Testis (tissue), 3 donors: ENCODE measurements around the gene ELMOD1. TPM values are rescaled to one million over a fixed set of nuclear protein-coding genes. Genes with fewer than 3 reads are reported as not detected.
A peak's percentile ranks its signal among the peaks of the same experiment; 100 is the strongest.

Source experiments
- DNase-seq: peaks from one replicate; pipeline ENCODE4 v3.0.0-alpha.2; 2019
- H3K27ac ChIP-seq, 2 donors: fragments of 200-600 bp; sonication (generic); one replicate each; pipeline ENCODE4 v1.5.1; 2019
- H3K27me3 ChIP-seq: fragments of 200-600 bp; sonication (generic); one replicate; pipeline ENCODE4 v1.5.1; 2019
- H3K36me3 ChIP-seq: fragments of 200-600 bp; sonication (generic); one replicate; pipeline ENCODE4 v1.5.1; 2017; ENCODE audit warnings: low read depth; ENCODE audit errors: missing control alignments
- H3K4me1 ChIP-seq: fragments of 200-600 bp; sonication (generic); one replicate; pipeline ENCODE4 v1.5.1; 2019
- H3K4me3 ChIP-seq, 2 donors: fragments of 200-600 bp; sonication (generic); one replicate each; pipeline ENCODE4 v1.5.1; 2017 to 2019
- H3K9me3 ChIP-seq: fragments of 200-600 bp; sonication (generic); one replicate; pipeline ENCODE4 v1.5.1; 2017
- POLR2A ChIP-seq: fragments of 450-650 bp; IDR thresholded peaks from one replicate; pipeline ENCODE4 v1.6.1; 2017; ENCODE audit warnings: antibody characterized with exemption, mild to moderate bottlenecking, moderate library complexity
- WGBS, 2 donors: methylation state at CpG; one replicate each; pipeline ENCODE4 v1.1.5; 2018; 5-methylcytosine and 5-hydroxymethylcytosine counted together
- intact Hi-C: fragments of 100-400 bp; cut with DNase I; formaldehyde crosslinking; loops from one replicate; pipeline ENCODE4 v1.15.1; 2023; ENCODE audit warnings: low total_unique reads
- polyA plus RNA-seq: library from polyadenylated mRNA; stranded (reverse); fragments of 350-450 nt; fragmentation: Illumina TruSeq; extraction: RNeasy Lipid Tissue Mini Kit (QIAGEN cat#74804); gene quantifications from one replicate; pipeline ENCODE4 v1.2.3, GENCODE V29; 2014; ENCODE audit warnings: low read depth, low replicate concordance; ENCODE audit not compliant: insufficient read depth
- total RNA-seq, 2 donors: library from RNA; depleted of rRNA; stranded (reverse); fragments of >200 nt; gene quantifications; one replicate each; pipeline ENCODE4 v1.2.3, GENCODE V29; 2016
- TF ChIP-seq, protein P1 (sequence below), 3 experiments: fragments of 450-650 bp in 2 of 3; fragments of 200-600 bp in 1 of 3; sonication (generic) in 1 of 3; IDR thresholded peaks; one replicate each; pipeline ENCODE4 v1.5.1; 2016 to 2019; ENCODE audit warnings: antibody characterized with exemption in 3 of 3, mild to moderate bottlenecking in 2 of 3, moderate library complexity in 1 of 3

The ELMOD1 gene
- total and polyA plus RNA-seq, 3 donors from 2014 or later: 5.6 to 11.1 (median 8.7) TPM

DNA sequence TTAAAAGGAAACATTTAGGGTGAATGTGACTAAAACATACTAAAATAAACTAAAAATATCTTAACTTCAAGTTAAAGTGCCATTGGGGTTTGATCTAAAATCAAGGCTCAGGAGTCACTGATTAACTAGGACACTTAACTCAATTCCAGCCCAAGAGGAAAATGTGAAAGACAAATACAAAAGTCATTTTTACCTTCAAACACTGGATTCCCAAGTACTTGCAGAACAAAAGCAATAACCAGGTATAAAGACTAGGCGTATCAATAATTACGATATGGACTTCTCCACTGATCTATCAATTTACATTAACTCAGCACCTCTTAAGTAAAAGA is 41.0 kb upstream of the ELMOD1 start:
- Histone ChIP-seq H3K9me3 (no peaks in the 10 kb centered on the region), H3K27ac (no peak overlapping the region), H3K4me1 (no peaks in the 10 kb centered on the region), H3K27me3 (no peaks in the 10 kb centered on the region), H3K36me3 (no peaks in the 10 kb centered on the region), H3K4me3 (no peak overlapping the region)
- intact Hi-C loops: no loop called here
- WGBS, 2 donors: 89 to 92% methylated on average over 2 of the region's 2 CpGs
- DNase-seq: no peak
- TF ChIP-seq, protein P1, sequence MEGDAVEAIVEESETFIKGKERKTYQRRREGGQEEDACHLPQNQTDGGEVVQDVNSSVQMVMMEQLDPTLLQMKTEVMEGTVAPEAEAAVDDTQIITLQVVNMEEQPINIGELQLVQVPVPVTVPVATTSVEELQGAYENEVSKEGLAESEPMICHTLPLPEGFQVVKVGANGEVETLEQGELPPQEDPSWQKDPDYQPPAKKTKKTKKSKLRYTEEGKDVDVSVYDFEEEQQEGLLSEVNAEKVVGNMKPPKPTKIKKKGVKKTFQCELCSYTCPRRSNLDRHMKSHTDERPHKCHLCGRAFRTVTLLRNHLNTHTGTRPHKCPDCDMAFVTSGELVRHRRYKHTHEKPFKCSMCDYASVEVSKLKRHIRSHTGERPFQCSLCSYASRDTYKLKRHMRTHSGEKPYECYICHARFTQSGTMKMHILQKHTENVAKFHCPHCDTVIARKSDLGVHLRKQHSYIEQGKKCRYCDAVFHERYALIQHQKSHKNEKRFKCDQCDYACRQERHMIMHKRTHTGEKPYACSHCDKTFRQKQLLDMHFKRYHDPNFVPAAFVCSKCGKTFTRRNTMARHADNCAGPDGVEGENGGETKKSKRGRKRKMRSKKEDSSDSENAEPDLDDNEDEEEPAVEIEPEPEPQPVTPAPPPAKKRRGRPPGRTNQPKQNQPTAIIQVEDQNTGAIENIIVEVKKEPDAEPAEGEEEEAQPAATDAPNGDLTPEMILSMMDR (IDR thresholded peaks at IDR 0.05): no peak
- TF ChIP-seq POLR2A: no peak

GRCh38 chr11:107550304-107550703 is 40.6 kb upstream of the ELMOD1 start:
- Histone ChIP-seq H3K27ac (no peak overlapping the region), H3K36me3 (no peaks in the 10 kb centered on the region), H3K4me1 (no peaks in the 10 kb centered on the region), H3K4me3 (no peak overlapping the region), H3K27me3 (no peaks in the 10 kb centered on the region), H3K9me3 (no peaks in the 10 kb centered on the region)
- WGBS, 2 donors: 62 to 85% methylated on average over 4 of the region's 4 CpGs
- intact Hi-C loops: no loop called here
- no peak for DNase-seq
- no peak for TF ChIP-seq POLR2A
- TF ChIP-seq, protein P1 (IDR thresholded peaks at IDR 0.05): no peak

- Histone ChIP-seq H3K27me3 (no peaks in the 10 kb centered on the region), H3K36me3 (no peaks in the 10 kb centered on the region), H3K4me3 (no peak overlapping the region), H3K4me1 (peaks cover 23% of the 10 kb centered on the region), H3K9me3 (no peaks in the 10 kb centered on the region), H3K27ac (no peak overlapping the region)
- intact Hi-C loops: no loop called here
- DNase-seq: no peak
- no peak for TF ChIP-seq POLR2A
- TF ChIP-seq, protein P1 (IDR thresholded peaks at IDR 0.05): no peak
These were observed 29.3 kb upstream of the ELMOD1 start for GRCh38 chr11:107561688-107562087.

- TF ChIP-seq POLR2A: no peak
- TF ChIP-seq, protein P1 (IDR thresholded peaks at IDR 0.05): no peak
- no peak for DNase-seq
- Histone ChIP-seq H3K27me3 (no peaks in the 10 kb centered on the region), H3K9me3 (no peaks in the 10 kb centered on the region), H3K4me3 (no peak overlapping the region), H3K4me1 (peaks cover 23% of the 10 kb centered on the region), H3K36me3 (no peaks in the 10 kb centered on the region), H3K27ac (no peak overlapping the region)
- 57 to 60% methylated on average over 4 of the region's 4 CpGs for WGBS, 2 donors
- intact Hi-C loops: no loop called here
These were observed 28.2 kb upstream of the ELMOD1 start for GRCh38 chr11:107562647-107563208.

DNA sequence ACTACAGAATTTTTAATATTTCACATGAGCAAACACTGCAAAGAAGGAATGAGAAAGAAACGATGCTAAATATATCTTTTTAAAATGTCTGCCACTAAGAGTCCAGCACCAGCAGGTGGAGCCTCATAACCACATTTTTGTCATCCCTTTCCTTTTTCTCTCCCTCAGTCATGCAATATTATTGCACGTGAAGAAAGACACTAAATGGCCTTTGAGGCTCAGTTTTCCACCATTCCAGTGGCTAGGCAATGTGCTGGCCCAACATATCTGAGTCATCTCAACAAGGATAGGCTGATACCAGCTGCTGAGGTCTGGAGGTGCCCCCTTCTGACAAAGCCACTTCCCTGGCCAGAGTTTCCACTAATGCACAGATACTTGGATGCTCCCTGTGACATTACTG is 27.2 kb upstream of the ELMOD1 start:
- TF ChIP-seq, protein P1 (IDR thresholded peaks at IDR 0.05): peak; percentile 49 to 79 (median 55)
- TF ChIP-seq POLR2A: no peak
- WGBS, 2 donors: 8 to 16% methylated on average over 2 of the region's 2 CpGs
- no peaks in the 10 kb centered on the region for H3K27me3 ChIP-seq
- H3K36me3 ChIP-seq: no peaks in the 10 kb centered on the region
- H3K4me3 ChIP-seq: no peak overlapping the region
- no peaks in the 10 kb centered on the region for H3K9me3 ChIP-seq
- H3K4me1 ChIP-seq: peaks cover 23% of the 10 kb centered on the region
- H3K27ac ChIP-seq: no peak overlapping the region
- DNase-seq: peak; percentile 68
- intact Hi-C loops: no loop called here
